GM12873 (cell line): Measurements from ENCODE around the gene PCBP3.

ENCODE experiments used
- CTCF ChIP-seq: IDR thresholded peaks from 2 replicates; pipeline ENCODE4 v1.5.1; 2012; ENCODE audit warnings: low read depth, mild to moderate bottlenecking, moderate library complexity, low read length, control low read depth; ENCODE audit not compliant: insufficient read depth; ENCODE audit errors: missing control alignments

Gene PCBP3

GRCh38 chr21:45618846-45619485, 24.6 kb upstream of the PCBP3 start:
- no peak for TF ChIP-seq CTCF

DNA sequence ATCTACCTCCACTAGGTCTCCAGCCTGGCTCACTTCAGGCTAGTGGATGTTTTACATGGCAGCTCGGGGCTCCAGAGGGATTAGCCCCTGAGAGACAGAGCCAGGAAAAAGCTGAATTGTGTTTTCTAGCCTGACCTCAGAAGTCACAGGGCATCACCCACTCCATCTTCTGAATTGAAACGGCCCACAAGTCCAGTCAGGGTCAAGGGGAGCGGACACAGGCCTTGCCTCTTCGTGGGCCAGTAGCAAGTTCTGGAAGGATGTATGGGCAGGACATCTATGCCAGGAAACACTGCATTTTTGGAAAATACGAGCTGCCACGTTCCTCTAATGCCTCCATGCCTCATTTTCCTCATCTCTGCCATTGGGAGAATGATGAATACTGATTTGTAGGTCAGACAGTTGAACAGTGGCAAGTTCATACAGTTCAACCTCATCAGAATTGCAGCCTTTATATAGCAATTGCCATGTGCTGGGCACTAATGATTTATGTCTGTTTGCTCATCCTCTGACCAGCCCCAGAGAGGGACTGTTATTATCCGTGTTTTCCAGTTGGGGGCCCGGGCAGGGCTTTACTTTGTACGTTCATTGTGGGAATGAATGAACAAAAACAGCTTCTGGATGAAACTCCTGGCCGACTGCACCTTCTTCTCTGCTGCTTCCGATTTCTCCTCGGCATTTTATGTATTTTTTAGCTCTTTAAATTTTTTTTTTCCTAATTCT, 23.2 kb upstream of the PCBP3 start:
- no peak for TF ChIP-seq CTCF

GRCh38 chr21:45622416-45623097, 21.0 kb upstream of the PCBP3 start:
- no peak for TF ChIP-seq CTCF

DNA sequence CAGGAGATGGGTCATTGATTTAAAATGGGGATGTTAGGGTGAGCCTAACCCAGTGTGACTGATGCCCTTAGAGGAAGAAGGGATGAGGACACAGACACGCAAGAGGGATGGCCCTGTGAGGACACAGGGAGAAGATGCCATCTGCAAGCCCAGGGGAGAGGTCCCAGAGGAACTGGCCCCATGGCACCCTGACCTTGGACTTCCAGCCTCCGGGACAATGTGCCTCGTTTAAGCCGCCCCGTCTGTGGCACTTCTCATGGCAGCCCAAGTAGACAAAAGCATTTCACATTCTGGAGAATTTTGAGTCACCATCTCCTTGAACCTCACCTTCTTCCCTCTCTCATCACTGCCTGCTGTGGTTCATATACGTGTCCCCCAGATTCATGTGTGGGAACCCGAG, 20.1 kb upstream of the PCBP3 start:
- TF ChIP-seq CTCF: no peak

- no peak for TF ChIP-seq CTCF
Observed at GRCh38 chr21:45629046-45629981, 14.2 kb upstream of the PCBP3 start.

- no peak for TF ChIP-seq CTCF
Observed at GRCh38 chr21:45630066-45630694, 13.3 kb upstream of the PCBP3 start.
